C1 segment of cervical spinal cord (tissue), 14 donors: ENCODE results near the gene ITGA11.
A peak's percentile ranks its signal among the peaks of the same experiment; 100 is the strongest.

ENCODE experiments used
- DNase-seq, 14 donors: peaks; one replicate each; lab custom pipeline; 2025; lab: John Stamatoyannopoulos, UW

ITGA11 gene

GRCh38 chr15:68271854-68272471 lies 160.0 kb downstream of the ITGA11 start:
- peak in 6 of 14 donors; percentile 28 to 51 (median 40) for DNase-seq

GRCh38 chr15:68268405-68268804 lies 163.6 kb downstream of the ITGA11 start:
- DNase-seq, result no peak

GRCh38 chr15:68265674-68266073 lies 166.3 kb downstream of the ITGA11 start:
- DNase-seq, result no peak

GRCh38 chr15:68265081-68265480 lies 166.9 kb downstream of the ITGA11 start:
- no peak for DNase-seq

GRCh38 chr15:68264282-68264681 lies 167.7 kb downstream of the ITGA11 start:
- no peak for DNase-seq

GRCh38 chr15:68262514-68263356 lies 169.2 kb downstream of the ITGA11 start:
- DNase-seq, result no peak

- DNase-seq, result no peak
Observed at GRCh38 chr15:68261980-68262379, 170.0 kb downstream of the ITGA11 start.

GRCh38 chr15:68261241-68261640 lies 170.7 kb downstream of the ITGA11 start:
- no peak for DNase-seq

GRCh38 chr15:68259883-68260282 lies 172.1 kb downstream of the ITGA11 start:
- no peak for DNase-seq

GRCh38 chr15:68258692-68259091 lies 173.3 kb downstream of the ITGA11 start:
- no peak for DNase-seq

GRCh38 chr15:68256675-68257450 lies 175.1 kb downstream of the ITGA11 start:
- DNase-seq, result peak in 13 of 14 donors; percentile 59 to 94 (median 90)

- DNase-seq, result peak in 2 of 14 donors; percentile 30 to 56
Observed at GRCh38 chr15:68252925-68253534, 178.9 kb downstream of the ITGA11 start.

- no peak for DNase-seq
Observed at GRCh38 chr15:68249058-68249713, 182.8 kb downstream of the ITGA11 start.
